Upper lobe of left lung (tissue), 6 donors: ENCODE data around the gene PPP1CC. TPM values are rescaled to one million over a fixed set of nuclear protein-coding genes. Genes with fewer than 3 reads are reported as not detected.

Experiments
- ATAC-seq, 2 donors: fragments of 200-7000 bp; cut with Tn5 transposase; one replicate each; pipeline ENCODE4 v1.9.1; 2022; ENCODE audit warnings: mild to moderate bottlenecking in 2 of 2, moderate library complexity in 2 of 2; ENCODE audit not compliant: low FRiP score in 2 of 2
- DNase-seq, 2 donors: peaks; one replicate each; pipeline ENCODE4 v3.0.0-alpha.2; 2019 to 2020
- H3K27ac ChIP-seq, 4 donors: fragments of 200-600 bp; sonication (generic); one replicate each; pipeline ENCODE4 v1.5.1; 2016 to 2019
- H3K27me3 ChIP-seq, 4 donors: fragments of 200-600 bp; sonication (generic); one replicate each; pipeline ENCODE4 v1.5.1; 2017 to 2019
- H3K36me3 ChIP-seq, 4 donors: fragments of 200-600 bp; sonication (generic); one replicate each; pipeline ENCODE4 v1.5.1; 2016 to 2019
- H3K4me1 ChIP-seq, 4 donors: fragments of 200-600 bp; sonication (generic); one replicate each; pipeline ENCODE4 v1.5.1; 2018 to 2019
- H3K4me3 ChIP-seq, 4 donors: fragments of 200-600 bp; sonication (generic); one replicate each; pipeline ENCODE4 v1.5.1; 2017 to 2019; ENCODE audit warnings: mild to moderate bottlenecking in 2 of 4, moderate library complexity in 1 of 4
- H3K9me3 ChIP-seq, 4 donors: fragments of 200-600 bp; sonication (generic); one replicate each; pipeline ENCODE4 v1.5.1; 2018 to 2019
- EP300 ChIP-seq, 4 donors: sonication (generic); formaldehyde crosslinking; IDR thresholded peaks; one replicate each; pipeline ENCODE4 v1.5.1; 2017; ENCODE audit warnings: antibody characterized with exemption in 4 of 4, control low read depth in 2 of 4
- POLR2A ChIP-seq, 4 donors: fragments of 450-650 bp; IDR thresholded peaks; one replicate each; pipeline ENCODE4 v1.5.1; 2016 to 2017; ENCODE audit warnings: antibody characterized with exemption in 4 of 4, mild to moderate bottlenecking in 2 of 4
- POLR2AphosphoS5 ChIP-seq, 2 donors: sonication (generic); formaldehyde crosslinking; IDR thresholded peaks; one replicate each; pipeline ENCODE4 v1.5.1; 2017; ENCODE audit warnings: antibody characterized with exemption in 2 of 2
- WGBS, 2 donors: methylation state at CpG; one replicate each; pipeline ENCODE4 v1.1.5; 2017 to 2018; 5-methylcytosine and 5-hydroxymethylcytosine counted together
- total RNA-seq, 6 donors: library from RNA; depleted of rRNA in 4 of 6; stranded (reverse); fragments of >200 nt in 4 of 6; gene quantifications; one replicate each; pipeline versions ENCODE4 v1.1.0 to v1.2.1, GENCODE V29; 2016 to 2021
- TF ChIP-seq, protein P1 (sequence below), 6 experiments: fragments of 450-650 bp in 4 of 6; fragments of 200-600 bp in 2 of 6; sonication (generic) in 2 of 6; IDR thresholded peaks; one replicate each; pipeline ENCODE4 v1.5.1; 2016 to 2019; ENCODE audit warnings: antibody characterized with exemption in 6 of 6
- donor health status: DM: no; HTN: no; CAD: no; lungs with moderate emphysema.
- donor health status: DM: no; HTN: yes; CAD: no; lungs with severe emphysema.

The PPP1CC gene
- total RNA-seq, 6 donors from 2014 or later: 26.0 to 114 (median 85.4) TPM

- no peak for TF ChIP-seq POLR2A (IDR thresholded peaks at IDR 0.05)
- TF ChIP-seq, protein P1, sequence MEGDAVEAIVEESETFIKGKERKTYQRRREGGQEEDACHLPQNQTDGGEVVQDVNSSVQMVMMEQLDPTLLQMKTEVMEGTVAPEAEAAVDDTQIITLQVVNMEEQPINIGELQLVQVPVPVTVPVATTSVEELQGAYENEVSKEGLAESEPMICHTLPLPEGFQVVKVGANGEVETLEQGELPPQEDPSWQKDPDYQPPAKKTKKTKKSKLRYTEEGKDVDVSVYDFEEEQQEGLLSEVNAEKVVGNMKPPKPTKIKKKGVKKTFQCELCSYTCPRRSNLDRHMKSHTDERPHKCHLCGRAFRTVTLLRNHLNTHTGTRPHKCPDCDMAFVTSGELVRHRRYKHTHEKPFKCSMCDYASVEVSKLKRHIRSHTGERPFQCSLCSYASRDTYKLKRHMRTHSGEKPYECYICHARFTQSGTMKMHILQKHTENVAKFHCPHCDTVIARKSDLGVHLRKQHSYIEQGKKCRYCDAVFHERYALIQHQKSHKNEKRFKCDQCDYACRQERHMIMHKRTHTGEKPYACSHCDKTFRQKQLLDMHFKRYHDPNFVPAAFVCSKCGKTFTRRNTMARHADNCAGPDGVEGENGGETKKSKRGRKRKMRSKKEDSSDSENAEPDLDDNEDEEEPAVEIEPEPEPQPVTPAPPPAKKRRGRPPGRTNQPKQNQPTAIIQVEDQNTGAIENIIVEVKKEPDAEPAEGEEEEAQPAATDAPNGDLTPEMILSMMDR (IDR thresholded peaks at IDR 0.05): no peak
- no peak for TF ChIP-seq POLR2AphosphoS5 (IDR thresholded peaks at IDR 0.05)
- no peak for TF ChIP-seq EP300 (IDR thresholded peaks at IDR 0.05)
- Histone ChIP-seq H3K4me1 (no peaks in the 10 kb centered on the region), H3K36me3 (peaks cover 11 to 60% (median 29%) of the 10 kb centered on the region in 4 donors), H3K27me3 (no peaks in the 10 kb centered on the region), H3K27ac (no peak overlapping the region), H3K4me3 (no peak overlapping the region), H3K9me3 (no peaks in the 10 kb centered on the region)
- ATAC-seq (no peak), DNase-seq (no peak)
- 85 to 95% methylated on average over 3 of the region's 3 CpGs for WGBS, 2 donors
Measured at GRCh38 chr12:110717037-110717436, 25.7 kb downstream of the PPP1CC start.

- ATAC-seq (no peak), DNase-seq (no peak)
- Histone ChIP-seq H3K36me3 (peaks cover 0 to 6% (median 0%) of the 10 kb centered on the region in 4 donors), H3K9me3 (no peaks in the 10 kb centered on the region), H3K4me1 (no peaks in the 10 kb centered on the region), H3K27me3 (no peaks in the 10 kb centered on the region), H3K4me3 (no peak overlapping the region), H3K27ac (no peak overlapping the region)
- TF ChIP-seq, protein P1 (IDR thresholded peaks at IDR 0.05): no peak
- 95 to 99% methylated on average over 4 of the region's 4 CpGs for WGBS, 2 donors
Measured at GRCh38 chr12:110708917-110709316, 33.8 kb downstream of the PPP1CC start.

GRCh38 chr12:110705309-110705708, 37.4 kb downstream of the PPP1CC start:
- H3K27me3 ChIP-seq: no peaks in the 10 kb centered on the region
- no peak overlapping the region for H3K27ac ChIP-seq
- WGBS, 2 donors: 60 to 63% methylated on average over 3 of the region's 3 CpGs
- H3K36me3 ChIP-seq: no peaks in the 10 kb centered on the region
- H3K4me1 ChIP-seq: no peaks in the 10 kb centered on the region
- no peaks in the 10 kb centered on the region for H3K9me3 ChIP-seq
- DNase-seq (no peak), ATAC-seq (no peak)
- H3K4me3 ChIP-seq: no peak overlapping the region
- TF ChIP-seq, protein P1 (IDR thresholded peaks at IDR 0.05): no peak
- TF ChIP-seq EP300 (IDR thresholded peaks at IDR 0.05) (no peak), POLR2AphosphoS5 (IDR thresholded peaks at IDR 0.05) (no peak), POLR2A (IDR thresholded peaks at IDR 0.05) (no peak)

GRCh38 chr12:110704750-110705149, 37.9 kb downstream of the PPP1CC start:
- ATAC-seq: no peak
- Histone ChIP-seq H3K36me3 (no peaks in the 10 kb centered on the region), H3K27me3 (no peaks in the 10 kb centered on the region), H3K27ac (no peak overlapping the region), H3K4me1 (no peaks in the 10 kb centered on the region), H3K9me3 (no peaks in the 10 kb centered on the region), H3K4me3 (no peak overlapping the region)
- no peak for TF ChIP-seq EP300 (IDR thresholded peaks at IDR 0.05)
- TF ChIP-seq, protein P1 (IDR thresholded peaks at IDR 0.05): peak in 1 of 6 experiments; percentile 8
- WGBS, 2 donors: 40 to 41% methylated on average over 5 of the region's 5 CpGs
- no peak for DNase-seq

DNA sequence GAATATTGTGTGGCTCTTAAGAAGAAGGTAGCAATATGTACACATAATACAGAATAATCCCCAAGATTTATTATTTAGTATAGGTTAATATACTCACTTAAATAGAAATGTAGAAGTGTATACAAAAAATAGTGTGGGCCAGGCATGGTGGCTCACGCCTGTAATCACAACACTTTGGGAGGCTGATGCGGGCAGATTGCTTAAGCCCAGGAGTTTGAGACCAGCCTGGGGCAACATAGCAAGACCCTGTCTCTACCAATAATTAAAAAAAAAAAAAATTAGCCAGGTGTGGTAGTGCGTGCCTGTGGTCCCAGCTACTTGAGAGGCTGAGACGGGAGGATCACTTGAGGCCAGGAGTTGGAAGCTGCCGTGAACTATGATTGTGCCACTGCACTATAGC, 38.5 kb downstream of the PPP1CC start:
- DNase-seq (no peak), ATAC-seq (no peak)
- peaks cover 0 to 3% (median 1%) of the 10 kb centered on the region in 4 donors for H3K4me1 ChIP-seq
- H3K36me3 ChIP-seq: no peaks in the 10 kb centered on the region
- no peak overlapping the region for H3K4me3 ChIP-seq
- WGBS, 2 donors: 98% methylated on average over 5 of the region's 5 CpGs
- TF ChIP-seq EP300 (IDR thresholded peaks at IDR 0.05): no peak
- TF ChIP-seq, protein P1 (IDR thresholded peaks at IDR 0.05): no peak
- TF ChIP-seq POLR2A (IDR thresholded peaks at IDR 0.05): no peak
- no peak for TF ChIP-seq POLR2AphosphoS5 (IDR thresholded peaks at IDR 0.05)
- H3K27me3 ChIP-seq: no peaks in the 10 kb centered on the region
- H3K27ac ChIP-seq: no peak overlapping the region
- H3K9me3 ChIP-seq: no peaks in the 10 kb centered on the region
